NCI-H2227 (cell line): ENCODE data around the gene SRRM3.
"Not testable (repeated sequence)": the region's sequence is repeated elsewhere in the genome, so short reads cannot be mapped to it uniquely, and the experiment has no call there.

ENCODE experiments used
- DNase-seq: peaks from one replicate; lab custom pipeline; 2025; ENCODE audit not compliant: unreplicated experiment; lab: John Stamatoyannopoulos, UW

The SRRM3 gene

DNA sequence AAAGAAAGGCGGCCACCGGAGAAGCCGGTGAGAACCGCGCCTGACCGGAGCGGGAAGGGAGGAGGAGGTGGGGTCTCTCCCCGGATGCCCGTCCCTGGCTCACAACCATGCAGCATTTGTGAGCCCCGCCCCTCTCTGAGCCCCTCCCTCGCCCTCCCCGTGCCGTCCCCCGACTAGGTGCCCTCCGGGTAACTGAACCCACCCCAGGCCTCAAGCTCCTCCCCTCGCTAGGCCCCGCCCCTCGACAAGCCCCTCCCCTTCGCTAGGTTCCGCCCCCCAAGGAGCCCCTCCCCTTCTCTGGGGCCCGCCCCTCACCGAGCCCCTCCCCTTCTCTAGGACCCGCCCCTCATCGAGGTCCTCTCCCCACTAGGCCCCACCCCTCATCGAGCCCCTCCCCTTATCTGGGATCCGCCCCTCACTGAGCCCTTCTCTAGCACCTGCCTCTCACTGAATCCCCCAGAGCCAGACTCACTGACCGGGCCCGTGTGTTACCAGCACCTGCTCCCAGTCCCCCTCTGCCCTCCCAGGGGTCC, 58.5 kb downstream of the SRRM3 start:
- DNase-seq = peak; percentile 30

DNA sequence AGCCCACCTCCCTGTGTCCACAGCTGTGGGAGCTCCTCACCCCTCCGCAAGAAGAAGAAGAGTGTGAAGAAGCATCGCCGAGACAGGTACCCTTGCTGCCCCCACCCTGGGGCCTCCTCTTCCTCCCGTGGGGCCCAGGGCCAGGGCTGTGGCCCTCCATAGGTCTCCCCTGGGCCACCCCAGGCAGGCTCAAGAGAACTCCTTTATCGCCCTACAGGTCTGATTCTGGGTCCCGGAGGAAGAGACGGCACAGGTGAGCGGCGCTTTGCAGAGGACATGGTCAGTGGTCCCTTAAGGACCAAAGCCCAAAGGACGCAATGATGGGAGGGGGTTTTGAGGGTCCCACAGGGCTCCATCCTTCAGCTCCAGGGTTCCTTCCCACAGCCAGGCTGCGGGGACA, 59.6 kb downstream of the SRRM3 start:
- no peak for DNase-seq

DNA sequence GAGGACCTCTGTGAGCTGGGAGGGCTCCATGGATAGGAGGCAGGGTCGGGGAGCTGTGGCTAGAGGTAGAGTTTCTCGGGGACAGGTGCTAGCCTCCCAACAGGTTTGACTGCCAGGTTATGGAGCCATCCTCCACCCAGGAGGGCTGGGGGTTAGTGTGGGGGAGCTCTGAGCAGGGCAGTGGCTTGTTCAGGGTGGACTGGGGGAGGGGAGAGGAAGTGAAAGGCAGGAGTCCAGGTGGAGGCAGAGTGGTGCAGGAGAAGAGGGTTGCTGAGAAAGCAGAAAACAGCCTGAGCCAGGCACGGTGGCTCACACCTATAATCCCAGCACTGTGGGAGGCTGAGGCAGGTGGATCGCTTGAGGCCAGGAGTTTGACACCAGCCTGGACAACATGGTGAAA, 60.2 kb downstream of the SRRM3 start:
- no peak for DNase-seq

DNA sequence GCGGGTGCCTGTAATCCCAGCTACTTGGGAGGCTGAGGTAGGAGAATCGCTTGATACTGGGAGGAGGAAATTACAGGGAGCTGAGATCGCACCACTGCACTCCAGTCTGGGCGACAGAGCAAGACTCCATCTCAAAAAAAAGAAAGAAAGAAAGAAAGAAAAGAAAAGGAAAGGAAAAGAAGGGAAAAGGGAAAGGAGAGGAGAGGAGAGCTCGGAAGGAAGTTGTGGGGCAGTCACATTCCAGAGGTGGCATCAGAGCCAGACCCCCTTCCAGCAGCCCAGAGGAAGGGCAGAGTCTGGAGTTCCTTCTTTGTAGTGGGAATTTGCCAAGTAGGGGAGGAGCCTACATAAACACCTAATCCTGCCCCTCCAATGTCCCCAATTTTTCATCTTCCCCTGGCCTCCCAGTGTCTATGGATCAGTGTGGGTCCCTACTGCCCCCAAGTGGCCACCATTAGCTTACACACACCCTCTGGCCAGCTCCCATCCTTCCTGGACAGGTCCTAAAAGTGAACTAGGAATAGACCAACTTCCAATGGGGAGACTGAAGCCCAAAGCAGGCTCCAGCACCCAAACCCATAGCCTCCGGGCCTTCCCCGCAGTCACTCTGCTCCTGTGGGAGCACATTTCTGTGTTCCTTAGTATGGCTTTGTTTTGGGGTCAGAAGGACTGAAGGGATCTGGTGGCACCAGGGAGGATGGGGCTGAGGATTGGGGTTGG, 61.1 kb downstream of the SRRM3 start:
- DNase-seq = peak; percentile 84

DNA sequence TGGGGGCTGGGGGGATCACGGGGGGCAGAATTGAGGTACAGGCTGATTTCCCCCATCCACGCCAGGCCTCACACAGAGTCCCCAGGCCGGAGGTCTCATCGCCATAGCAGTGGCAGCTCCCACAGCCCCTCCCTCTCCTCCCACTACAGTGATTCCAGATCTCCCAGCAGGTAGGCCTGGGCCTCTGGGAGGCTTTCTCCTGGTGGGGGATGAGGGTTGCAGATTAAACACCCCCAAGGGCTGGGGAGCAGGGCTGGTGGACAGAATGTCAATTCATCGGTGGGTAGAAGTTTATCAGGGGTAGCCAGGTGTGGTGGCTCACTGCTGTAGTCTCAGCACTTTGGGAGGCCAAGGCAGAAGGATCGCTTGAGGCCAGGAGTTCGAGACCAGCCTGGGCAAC, 63.6 kb downstream of the SRRM3 start:
- DNase-seq = no peak

DNA sequence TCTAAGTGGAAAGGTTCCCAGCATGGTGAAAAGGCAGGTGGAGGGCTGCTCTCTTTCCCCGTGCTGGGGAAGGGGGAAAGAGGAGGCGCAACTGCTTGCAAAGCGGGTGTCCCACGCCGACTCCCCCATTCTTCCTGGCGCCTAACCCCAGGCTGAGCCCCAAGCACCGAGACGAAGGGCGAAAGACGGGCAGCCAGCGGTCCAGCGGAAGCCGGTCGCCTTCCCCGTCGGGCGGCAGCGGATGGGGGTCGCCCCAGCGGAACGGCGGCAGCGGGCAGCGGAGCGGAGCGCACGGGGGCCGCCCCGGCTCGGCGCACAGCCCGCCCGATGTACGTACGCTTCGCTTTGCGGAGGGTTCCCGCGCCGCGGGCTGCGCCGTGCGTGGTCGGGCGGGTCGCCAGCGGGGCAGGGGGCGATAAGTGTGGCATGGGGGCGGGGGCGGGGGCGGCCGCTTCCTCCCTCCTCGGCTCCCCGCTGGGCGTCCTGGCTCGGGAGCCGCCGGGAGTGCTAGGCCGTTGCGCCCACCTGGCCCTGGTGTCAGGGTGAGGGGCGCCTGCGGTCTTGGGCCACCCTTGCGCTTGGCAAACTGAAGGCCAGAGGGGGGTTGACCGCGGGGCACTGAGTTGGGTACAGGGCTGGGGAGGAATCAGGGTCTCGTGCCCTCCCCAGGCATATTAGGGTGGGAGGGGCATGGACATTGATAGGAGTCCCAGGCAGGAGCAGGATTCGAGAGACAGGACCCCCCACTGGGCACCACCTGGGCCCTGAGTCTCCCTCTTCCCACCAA, 65.6 kb downstream of the SRRM3 start:
- DNase-seq = no peak

DNA sequence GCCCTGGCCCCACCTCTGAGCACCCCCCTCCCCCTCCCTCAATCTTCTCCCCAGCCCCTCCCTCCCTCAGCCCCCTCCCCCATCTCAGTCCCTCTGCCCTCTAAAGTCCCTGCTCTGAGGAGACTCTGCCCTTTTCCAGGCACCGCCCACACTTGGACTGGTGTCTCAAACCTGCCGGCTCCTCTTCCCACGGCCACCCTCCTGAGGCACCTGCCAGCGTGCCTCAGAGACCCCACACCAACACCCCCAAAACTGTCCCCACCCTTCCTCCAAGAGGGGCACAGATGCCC, 66.1 kb downstream of the SRRM3 start:
- no peak for DNase-seq

DNA sequence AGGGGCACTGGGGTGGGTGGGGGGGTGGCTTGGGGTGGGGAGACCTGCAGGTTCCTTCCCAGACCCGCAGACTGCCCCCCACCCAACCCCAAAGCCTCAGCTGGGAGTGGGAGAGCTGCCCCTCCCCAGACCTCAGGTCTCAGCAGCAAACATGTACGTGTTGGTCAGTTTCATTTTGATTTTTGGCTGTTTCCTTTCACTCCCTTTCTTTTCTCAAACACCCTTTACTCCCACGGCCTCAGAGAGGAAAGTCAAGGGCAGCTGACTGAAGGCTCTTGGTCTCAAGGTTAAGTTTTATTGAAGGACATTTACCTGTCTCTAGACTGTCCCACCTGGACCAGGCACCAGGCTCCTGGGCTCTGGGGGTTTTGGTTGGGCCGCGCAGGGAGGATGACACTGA, 66.7 kb downstream of the SRRM3 start:
- no peak for DNase-seq

DNA sequence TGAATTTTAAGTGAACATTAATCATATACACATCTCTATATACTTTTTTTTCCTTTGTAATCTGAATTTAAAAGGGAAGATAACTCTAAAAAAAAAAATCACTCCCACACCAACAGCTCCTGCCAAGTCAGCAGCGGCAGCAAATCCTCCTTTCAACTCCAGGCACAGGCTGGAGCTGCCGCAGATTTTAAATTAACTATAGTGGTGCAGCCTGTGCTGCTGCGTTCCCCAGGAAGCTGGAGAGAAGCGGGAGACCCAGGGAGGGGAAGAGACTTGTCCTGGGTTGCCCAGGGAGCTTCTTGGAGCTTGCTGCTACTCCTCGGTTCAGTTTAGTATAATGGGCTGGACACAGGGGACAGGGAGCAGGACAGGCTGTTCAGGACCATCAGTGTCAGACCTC, 68.2 kb downstream of the SRRM3 start:
- no peak for DNase-seq

DNA sequence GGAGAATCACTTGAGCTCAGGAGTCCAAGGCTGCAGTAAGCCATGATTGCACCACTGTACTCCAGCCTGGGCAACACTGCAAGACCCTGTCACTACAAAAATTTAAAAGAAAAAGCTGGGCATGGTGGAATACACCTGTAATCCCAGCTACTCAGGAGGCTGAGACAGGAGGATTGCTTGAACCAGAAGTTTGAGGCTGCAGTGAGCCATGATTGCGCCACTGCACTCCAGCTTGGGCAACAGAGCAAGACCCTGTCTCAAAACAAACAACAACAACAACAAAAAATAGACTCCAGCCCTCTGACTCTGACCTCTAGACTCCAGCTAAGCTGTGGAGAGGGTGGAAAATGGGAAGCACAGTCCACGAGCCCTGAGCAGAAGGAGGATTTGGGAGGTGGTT, 69.7 kb downstream of the SRRM3 start:
- DNase-seq = not testable (repeated sequence)

DNA sequence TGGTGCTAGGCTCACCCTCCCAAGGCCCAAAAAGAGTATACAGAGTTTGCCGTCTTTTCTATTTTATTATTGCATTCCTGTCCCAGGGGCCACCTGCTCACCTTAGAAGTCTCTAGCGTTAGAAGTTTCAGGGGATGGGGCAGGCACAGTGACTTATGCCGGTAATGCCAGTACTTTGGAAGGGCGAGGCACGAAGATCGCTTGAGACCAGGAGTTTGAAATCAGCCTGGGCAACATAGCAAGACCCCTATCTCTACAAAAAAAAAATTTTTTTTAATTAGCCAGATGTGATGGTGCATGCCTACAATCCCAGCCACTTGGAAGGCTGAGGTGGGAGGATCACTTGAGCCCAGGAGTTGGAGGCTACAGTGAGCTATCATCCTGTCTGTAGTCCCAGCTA, 70.4 kb downstream of the SRRM3 start:
- no peak for DNase-seq

DNA sequence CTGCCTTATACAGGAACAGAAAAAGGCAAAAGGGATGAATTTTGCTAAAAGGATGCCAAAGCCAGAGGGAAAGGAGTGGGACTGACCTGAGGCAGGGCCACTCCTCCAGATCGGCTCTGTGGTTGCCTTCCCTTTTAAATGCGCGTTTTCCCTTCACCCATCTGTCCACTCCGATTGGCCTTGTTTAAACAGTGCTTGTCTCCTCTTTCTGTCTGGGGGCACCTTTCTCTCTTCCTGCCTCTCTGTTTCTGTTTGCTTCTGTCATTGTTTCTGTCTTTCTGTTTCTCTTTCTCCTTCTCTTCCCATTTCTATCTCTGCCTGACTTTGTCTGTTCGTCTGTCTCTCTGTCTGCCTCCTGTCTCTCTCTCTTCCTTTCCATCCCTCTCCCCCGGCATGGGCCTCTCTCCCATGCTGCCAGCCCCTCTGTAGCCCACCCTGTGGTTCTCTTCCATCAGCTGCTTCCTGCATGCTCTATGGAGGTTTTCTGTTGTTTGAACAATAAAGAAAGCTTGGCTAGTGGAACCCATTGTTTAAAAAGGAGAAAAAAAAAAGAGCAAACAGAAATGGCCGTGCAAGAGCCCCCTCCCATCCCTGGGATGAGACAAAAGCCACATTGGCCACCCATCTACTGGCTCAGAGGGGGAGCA, 71.3 kb downstream of the SRRM3 start:
- no peak for DNase-seq

DNA sequence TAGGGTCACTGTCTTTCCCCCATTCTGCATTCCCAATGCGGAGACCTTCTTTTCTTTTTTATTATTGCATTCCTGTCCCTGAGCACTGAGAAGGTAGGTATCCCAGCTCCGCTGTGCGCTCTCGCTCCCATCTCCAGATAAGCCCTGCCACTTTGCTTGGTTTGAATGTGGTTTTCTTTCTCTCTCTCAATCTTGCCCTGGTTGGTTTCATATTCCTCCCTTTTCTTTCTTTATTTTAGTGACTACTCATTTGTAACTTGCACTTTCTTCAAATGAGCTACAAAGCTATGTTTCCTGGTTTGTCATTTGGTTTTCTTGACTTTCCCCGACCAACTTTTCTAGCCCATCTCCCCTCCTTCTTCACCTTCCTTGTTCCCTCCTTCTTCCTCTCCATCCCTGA, 71.8 kb downstream of the SRRM3 start:
- DNase-seq = no peak

DNA sequence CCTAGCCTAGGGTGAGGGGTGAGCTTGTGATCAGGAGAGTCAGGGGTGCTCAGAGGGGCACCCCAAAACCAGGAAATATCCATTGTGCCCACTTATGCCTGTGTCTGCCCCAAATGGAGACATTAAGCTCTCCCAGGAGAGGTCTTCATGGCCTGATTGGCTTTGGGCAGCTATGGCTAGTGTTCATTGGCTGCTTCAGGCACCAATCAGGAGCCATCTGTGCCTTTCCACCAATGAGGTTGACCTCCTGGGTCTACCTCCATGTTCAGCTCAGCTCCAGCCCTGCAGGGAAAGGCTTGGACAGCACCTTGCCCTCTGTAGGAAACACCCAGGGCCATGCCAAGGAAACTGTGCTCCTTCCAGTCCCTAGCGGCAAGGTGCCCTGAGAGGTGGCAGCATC, 76.8 kb downstream of the SRRM3 start:
- DNase-seq = no peak

DNA sequence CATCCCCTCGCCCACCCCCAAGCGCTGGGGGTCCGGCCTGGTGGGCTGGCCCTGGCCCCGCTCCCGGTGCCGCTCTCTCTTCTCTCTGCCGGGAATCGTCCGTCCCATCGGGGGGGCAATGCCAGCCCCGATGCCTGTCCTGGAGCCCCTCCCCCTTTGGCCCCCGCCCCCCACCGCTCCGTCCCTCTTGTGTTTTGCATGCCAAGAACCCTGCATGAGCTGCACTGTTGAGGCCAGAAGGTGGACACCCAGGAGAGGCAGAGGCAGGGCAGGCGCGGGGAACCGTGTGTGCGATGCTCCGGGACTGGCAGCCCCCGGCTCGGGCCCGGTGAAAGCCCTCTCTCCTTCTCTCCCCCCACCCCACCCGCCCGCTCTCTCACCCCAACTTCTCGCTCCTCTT, 78.7 kb downstream of the SRRM3 start:
- DNase-seq = peak; percentile 69

DNA sequence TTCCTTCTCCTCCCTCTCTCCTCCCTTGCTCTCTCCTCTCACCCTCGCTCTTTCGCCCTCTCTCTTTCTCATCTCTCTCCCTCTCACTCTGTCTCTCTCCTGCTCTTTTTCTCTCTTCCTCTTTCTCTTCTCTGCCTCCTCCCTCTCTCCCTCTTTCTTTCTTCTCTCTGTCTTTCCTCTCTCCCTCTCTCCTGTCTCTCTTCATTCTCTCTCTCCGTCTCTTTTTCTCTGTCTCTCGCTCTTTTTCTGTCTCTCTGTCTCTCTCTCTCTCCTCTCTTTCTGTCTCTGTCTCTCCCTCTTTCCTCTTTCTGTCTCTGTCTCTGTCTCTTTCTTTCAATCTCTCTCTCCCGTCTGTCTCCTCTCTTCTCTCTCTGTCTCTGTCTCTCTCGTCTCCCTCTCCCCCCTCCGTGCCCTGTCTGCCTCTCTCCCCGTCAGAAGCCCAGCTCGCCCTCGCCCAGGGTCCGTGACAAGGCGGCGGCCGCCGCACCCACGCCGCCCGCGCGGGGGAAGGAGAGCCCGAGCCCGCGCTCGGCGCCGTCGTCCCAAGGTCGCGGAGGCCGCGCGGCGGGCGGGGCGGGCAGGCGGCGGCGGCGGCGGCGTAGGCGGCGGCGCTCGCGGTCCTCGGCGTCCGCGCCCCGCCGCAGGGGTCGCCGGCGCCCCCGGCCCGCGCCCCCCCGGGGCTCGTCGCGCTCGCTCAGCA, 79.5 kb downstream of the SRRM3 start:
- no peak for DNase-seq

DNA sequence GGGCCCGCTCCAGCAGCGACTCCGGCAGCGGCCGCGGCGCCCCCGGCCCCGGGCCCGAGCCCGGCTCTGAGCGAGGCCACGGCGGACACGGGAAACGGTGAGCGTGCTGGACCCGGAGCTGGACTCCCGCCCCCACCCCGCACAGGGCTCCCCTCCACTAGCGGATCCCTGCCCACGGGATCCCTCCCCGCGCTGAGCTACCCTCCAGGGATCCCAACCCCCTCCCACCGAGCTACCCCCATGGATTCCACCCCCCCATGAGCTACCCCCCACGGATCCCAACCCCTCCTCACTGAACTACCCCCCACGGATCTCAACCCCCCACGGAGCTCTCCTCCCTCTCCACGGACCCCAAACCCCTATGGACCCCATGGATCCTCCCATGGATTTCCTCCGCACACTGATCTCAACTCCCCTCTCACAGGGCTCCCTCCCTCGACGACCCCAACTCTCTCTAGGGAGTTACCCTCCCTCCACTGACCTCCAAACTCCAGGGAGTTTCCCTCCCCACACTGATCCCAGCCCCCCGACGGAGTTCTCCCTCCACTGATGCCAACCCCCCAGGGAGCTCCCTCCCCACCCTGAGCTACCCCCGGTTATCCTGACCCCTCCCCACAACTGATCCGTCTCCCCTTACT, 80.1 kb downstream of the SRRM3 start:
- DNase-seq = no peak

DNA sequence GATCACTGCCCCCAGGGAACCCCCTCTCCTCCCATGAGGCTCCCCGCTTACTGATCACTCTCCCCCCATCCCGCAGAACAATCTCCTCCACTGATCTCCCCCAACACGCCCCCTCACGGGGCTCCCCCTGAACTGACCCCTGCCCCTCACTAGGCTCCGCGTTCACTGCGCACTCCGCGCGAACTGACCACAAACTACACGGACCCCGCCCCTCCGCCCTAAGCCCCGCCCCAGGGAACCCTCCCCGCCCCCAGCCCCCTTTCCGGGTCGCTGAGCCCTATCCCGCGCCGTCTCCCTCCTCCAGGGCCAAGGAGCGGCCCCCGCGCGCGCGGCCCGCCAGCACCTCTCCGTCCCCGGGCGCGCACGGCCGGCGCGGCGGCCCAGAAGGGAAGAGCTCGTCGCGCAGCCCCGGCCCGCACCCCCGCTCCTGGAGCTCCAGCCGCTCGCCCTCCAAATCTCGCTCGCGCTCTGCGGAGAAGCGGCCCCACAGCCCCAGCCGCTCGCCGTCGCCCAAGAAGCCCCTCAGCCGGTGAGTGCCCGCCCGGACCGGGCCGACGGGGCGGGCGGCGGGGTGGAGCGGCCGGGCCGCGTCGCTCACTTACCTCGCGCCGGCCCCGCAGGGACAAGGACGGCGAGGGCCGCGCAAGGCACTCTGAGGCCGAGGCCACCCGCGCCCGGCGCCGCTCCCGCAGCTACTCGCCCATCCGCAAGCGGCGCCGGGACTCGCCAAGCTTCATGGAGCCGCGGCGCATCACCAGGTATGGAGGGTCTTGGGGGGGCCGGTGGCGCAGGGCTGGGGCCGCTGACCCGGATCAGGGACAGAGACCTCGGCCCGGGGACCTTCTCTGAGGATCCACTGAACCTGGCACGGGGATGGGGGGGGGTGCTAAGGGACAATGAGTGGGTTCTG, 80.9 kb downstream of the SRRM3 start:
- DNase-seq = no peak

DNA sequence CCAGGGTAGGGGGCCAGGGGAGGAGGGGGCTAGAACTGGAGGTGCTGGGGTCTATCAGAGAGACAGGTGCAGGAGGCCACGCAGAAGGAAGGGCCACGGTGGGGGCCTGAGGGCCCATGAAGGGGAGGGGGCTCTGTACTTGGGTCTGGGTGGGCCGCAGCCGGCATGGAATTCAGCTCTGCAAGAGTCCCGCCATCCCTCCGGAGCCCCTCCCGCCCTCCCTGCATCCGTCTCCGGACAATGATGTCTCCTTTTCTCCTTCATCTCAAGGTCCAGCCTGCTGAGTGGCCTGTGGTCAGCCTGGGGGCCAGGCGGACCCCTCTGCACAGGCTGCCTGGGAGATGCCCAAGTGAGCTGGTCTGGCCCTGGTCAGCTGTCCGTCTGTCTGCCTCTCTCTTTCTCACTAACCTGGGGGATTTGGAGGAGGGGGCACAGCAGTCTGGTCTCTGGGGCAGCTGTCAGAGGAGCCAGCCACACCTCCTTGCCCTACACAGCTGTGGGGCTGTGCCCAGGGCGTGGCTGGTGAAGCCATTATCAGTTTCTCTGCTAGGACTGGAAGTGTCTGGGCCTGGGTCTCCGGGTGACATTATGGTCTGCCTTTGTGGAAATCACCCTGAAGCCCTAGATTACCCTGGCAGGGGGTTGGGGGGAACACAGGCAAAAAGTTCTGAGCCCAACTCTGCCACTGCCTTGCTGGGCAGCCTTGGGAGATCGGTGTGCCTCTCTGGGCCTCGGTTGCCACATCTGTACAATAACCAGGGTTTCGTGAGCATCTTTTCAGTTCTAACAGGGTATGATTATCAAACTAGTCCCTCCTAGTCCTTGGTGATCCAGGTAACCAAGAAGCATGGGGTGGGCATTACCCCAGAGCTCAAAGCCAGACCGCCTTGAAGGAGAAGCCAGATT, 81.8 kb downstream of the SRRM3 start:
- no peak for DNase-seq
